Uterus (tissue), 2 donors: Measurements from ENCODE around the gene SLC39A6.

Source experiments
- CTCF ChIP-seq, 4 experiments: fragments of 200-600 bp in 2 of 4; fragments of 450-650 bp in 2 of 4; sonication (generic) in 2 of 4; IDR thresholded peaks; one replicate each; pipeline ENCODE4 v1.5.1; 2016 to 2019; ENCODE audit warnings: antibody characterized with exemption in 4 of 4, mild to moderate bottlenecking in 2 of 4, moderate library complexity in 1 of 4
- POLR2A ChIP-seq, 2 donors: fragments of 450-650 bp; IDR thresholded peaks; one replicate each; pipeline ENCODE4 v1.6.1; 2016; ENCODE audit warnings: antibody characterized with exemption in 2 of 2, mild to moderate bottlenecking in 1 of 2, moderate library complexity in 1 of 2

GRCh38 chr18:36158266-36158867 is 29.2 kb upstream of the SLC39A6 start:
- TF ChIP-seq CTCF (IDR thresholded peaks at IDR 0.05) (no peak), POLR2A (IDR thresholded peaks at IDR 0.05) (no peak)
